Heart left ventricle (tissue), 16 donors: Measurements from ENCODE around the gene FTCD. TPM values are rescaled to one million over a fixed set of nuclear protein-coding genes. Genes with fewer than 3 reads are reported as not detected.

Experiments
- ATAC-seq, 4 donors: fragments of 200-7000 bp; cut with Tn5 transposase; one replicate each; pipeline ENCODE4 v1.9.1; 2020 to 2022; ENCODE audit warnings: moderate library complexity in 4 of 4, mild to moderate bottlenecking in 3 of 4, moderate number of reproducible peaks in 1 of 4
- DNase-seq, 5 donors: peaks; one replicate each; pipeline ENCODE4 v3.0.0-alpha.2; 2020
- H3K27ac ChIP-seq, 12 donors: fragments of 200-600 bp; sonication (generic) in 4 of 12; one replicate each; pipeline versions ENCODE4 v1.5.0 to v1.8.0; 2016 to 2022; ENCODE audit warnings: mild to moderate bottlenecking in 2 of 12
- H3K27me3 ChIP-seq, 9 donors: fragments of 200-600 bp; sonication (generic) in 2 of 9; one replicate each; pipeline versions ENCODE4 v1.5.1 to v1.8.0; 2016 to 2022; ENCODE audit warnings: mild to moderate bottlenecking in 3 of 9
- H3K36me3 ChIP-seq, 9 donors: fragments of 200-600 bp; sonication (generic) in 2 of 9; one replicate each; pipeline versions ENCODE4 v1.5.0 to v1.8.0; 2018 to 2022; ENCODE audit warnings: mild to moderate bottlenecking in 2 of 9
- H3K4me1 ChIP-seq, 12 donors: fragments of 200-600 bp; sonication (generic) in 4 of 12; one replicate each; pipeline versions ENCODE4 v1.5.0 to v1.8.0; 2016 to 2022; ENCODE audit warnings: mild to moderate bottlenecking in 3 of 12
- H3K4me3 ChIP-seq, 12 donors: fragments of 200-600 bp; sonication (generic) in 4 of 12; one replicate each; pipeline versions ENCODE4 v1.5.0 to v1.8.0; 2017 to 2022; ENCODE audit warnings: mild to moderate bottlenecking in 9 of 12, moderate library complexity in 4 of 12
- H3K9me3 ChIP-seq, 12 donors: fragments of 200-600 bp; sonication (generic) in 4 of 12; one replicate each; pipeline versions ENCODE4 v1.5.0 to v1.8.0; 2016 to 2022; ENCODE audit warnings: mild to moderate bottlenecking in 1 of 12
- CTCF ChIP-seq, 12 donors: fragments of 200-600 bp; sonication (generic) in 4 of 12; IDR thresholded peaks; one replicate each; pipeline versions ENCODE4 v1.5.0 to v1.8.0; 2018 to 2022; ENCODE audit warnings: antibody characterized with exemption in 12 of 12, mild to moderate bottlenecking in 5 of 12
- POLR2A ChIP-seq, 2 donors: fragments of 450-650 bp; IDR thresholded peaks; one replicate each; pipeline ENCODE4 v1.6.1; 2017; ENCODE audit warnings: antibody characterized with exemption in 2 of 2, mild to moderate bottlenecking in 2 of 2, moderate library complexity in 2 of 2
- WGBS, 4 donors: extraction: QIAGEN DNeasy Blood & Tissue Kit in 2 of 4; methylation state at CpG; one replicate each; pipeline versions ENCODE4 v1.1.5 to v1.1.7; 2013 to 2018; 5-methylcytosine and 5-hydroxymethylcytosine counted together
- intact Hi-C, 10 donors: fragments of 100-400 bp; cut with DNase I; formaldehyde crosslinking; loops; one replicate each; pipeline versions ENCODE4 v1.11.1 to v1.14.2; 2022
- polyA plus RNA-seq, 2 donors: library from polyadenylated mRNA; stranded (reverse); fragments of 200-250 nt; gene quantifications; one replicate each; pipeline ENCODE4 v1.2.3, GENCODE V29; 2013
- total RNA-seq, 9 donors: library from RNA; depleted of rRNA in 2 of 9; stranded (reverse); fragments of >200 nt in 2 of 9; fragmentation: NEBNext Ultra II Directional in 3 of 9; extraction: Animal tissue kit (Norgen Biotek cat#: 25700) in 3 of 9; gene quantifications; one replicate each; pipeline versions ENCODE4 v1.1.0 to v1.2.4, GENCODE V29; 2016 to 2023
- donor health status: ischemic (EF 13 %, LVEDD 7.1; RV severe dilation, severe dysfunction).
- donor health status: healthy with polysubstance abuse.
- donor health status: DM: no; HTN: yes; CAD: no.
- donor health status: DM: no; HTN: no; CAD: no.
- donor health status: ischemic (EF 25% LVEDD 6.9; RV normal size, moderate dysfunction).
- donor health status: ischemic (EF 25% LVEDD 5.7; RV mildly dilated, moderate dysfunction).
- donor health status: healthy.
- donor health status: DM: yes; HTN: yes; CAD: no.
- donor health status: ischemic (EF 35%, LVEDD 5.7; RV mildly dilated, moderate dysfunction).
- donor health status: nonischemic (EF 11% LVEDD 7.7; RV severe dilation, severe dysfunction).
- donor health status: DM: yes; HTN: yes; CAD: no.
- donor health status: PGD.
- donor health status: ischemic (EF 29% LVEDD 5.4; RV normal size, mild dysfunction).
- donor health status: nonischemic (EF 23%, LVEDD 6.1; RV moderate dilation, normal function).

The FTCD gene
- total and polyA plus RNA-seq, 11 donors, result 0.17 to 3.1 (median 1.2) TPM; not detected in 1

GRCh38 chr21:46129846-46130651 lies 25.3 kb downstream of the FTCD start:
- no peaks in the 10 kb centered on the region for H3K9me3 ChIP-seq
- peak in 3 of 5 donors; percentile 18 to 54 (median 29) for DNase-seq
- H3K4me3 ChIP-seq, result no peak overlapping the region
- peaks cover 0 to 36% (median 19%) of the 10 kb centered on the region in 9 donors for H3K36me3 ChIP-seq
- no peak for TF ChIP-seq CTCF (IDR thresholded peaks at IDR 0.05)
- peaks cover 0 to 18% (median 5%) of the 10 kb centered on the region in 12 donors for H3K4me1 ChIP-seq
- intact Hi-C loops, result loop anchor here in 1 of 10 donors (2.0 kb wide), 1 partner anchor 19 kb away; no protein-coding TSS in a partner anchor
- no peaks in the 10 kb centered on the region for H3K27me3 ChIP-seq
- 81 to 92% (median 86%) methylated on average over 5 to 27 of the region's 27 CpGs for WGBS, 4 donors
- ATAC-seq, result no peak
- peak overlapping the region in 2 of 12 donors; percentile 47 to 70 for H3K27ac ChIP-seq

GRCh38 chr21:46128933-46129571 lies 26.3 kb downstream of the FTCD start:
- intact Hi-C loops, result loop anchor here in 1 of 10 donors (2.0 kb wide), 1 partner anchor 18 kb away; no protein-coding TSS in a partner anchor
- ATAC-seq, result peak; percentile 0 to 9 (median 4)
- Histone ChIP-seq H3K27me3 (no peaks in the 10 kb centered on the region), H3K9me3 (no peaks in the 10 kb centered on the region), H3K4me1 (peaks cover 0 to 18% (median 5%) of the 10 kb centered on the region in 12 donors), H3K4me3 (no peak overlapping the region), H3K27ac (peak overlapping the region; percentile 1 to 87 (median 75)), H3K36me3 (peaks cover 0 to 46% (median 20%) of the 10 kb centered on the region in 9 donors)
- 75 to 81% (median 78%) methylated on average over 43 to 45 of the region's 45 CpGs for WGBS, 4 donors
- DNase-seq, result peak in 3 of 5 donors; percentile 44 to 63 (median 60)
- no peak for TF ChIP-seq POLR2A (IDR thresholded peaks at IDR 0.05)
- TF ChIP-seq CTCF (IDR thresholded peaks at IDR 0.05), result no peak

DNA sequence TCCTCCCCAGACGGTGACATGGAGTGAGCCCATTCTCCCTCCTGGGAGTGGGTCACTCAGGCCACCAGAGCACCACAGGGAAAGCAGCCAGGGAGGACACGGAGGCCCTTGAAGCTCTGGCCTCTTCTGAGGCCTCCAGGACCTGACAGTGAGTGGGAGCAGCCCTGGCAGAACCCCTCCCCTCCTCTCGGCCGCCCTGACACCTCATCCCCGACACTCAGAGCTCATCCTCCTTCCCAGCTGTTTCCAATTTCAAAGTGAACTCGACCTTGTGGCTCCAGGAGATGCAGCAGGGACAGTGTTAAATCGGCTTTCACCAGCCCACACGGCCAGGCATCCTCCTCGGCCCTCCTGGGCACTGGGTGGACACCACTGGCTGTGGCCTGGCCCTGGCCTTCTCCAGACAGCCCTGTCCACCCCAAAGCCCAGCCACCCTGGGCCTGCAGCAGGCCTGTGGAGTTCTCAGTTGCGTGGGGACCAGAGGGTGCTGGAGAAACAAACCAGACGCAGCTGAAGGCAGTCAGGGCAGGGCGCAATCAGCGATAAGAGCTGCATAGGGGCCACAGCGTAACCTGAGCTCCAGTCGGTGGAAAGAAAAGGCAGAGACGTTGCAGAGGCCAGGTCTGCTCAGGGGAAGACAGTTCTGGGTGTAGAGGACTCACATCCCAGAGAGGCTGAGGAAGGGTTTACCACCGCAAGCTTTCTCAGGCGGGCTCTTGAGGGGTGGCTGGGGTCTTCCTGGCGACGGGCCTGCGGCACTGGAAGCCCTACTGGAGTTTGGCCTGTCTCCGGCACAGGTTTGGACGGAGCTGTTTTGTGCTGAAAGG lies 27.1 kb downstream of the FTCD start:
- intact Hi-C loops, result loop anchor here in 1 of 10 donors (2.0 kb wide), 1 partner anchor 18 kb away; no protein-coding TSS in a partner anchor
- WGBS, 4 donors, result 41 to 56% (median 47%) methylated on average over 23 of the region's 23 CpGs
- peaks cover 0 to 18% (median 5%) of the 10 kb centered on the region in 12 donors for H3K4me1 ChIP-seq
- TF ChIP-seq POLR2A (IDR thresholded peaks at IDR 0.05), result no peak
- TF ChIP-seq CTCF (IDR thresholded peaks at IDR 0.05), result no peak
- H3K27ac ChIP-seq, result peak overlapping the region; percentile 20 to 87 (median 75)
- no peaks in the 10 kb centered on the region for H3K27me3 ChIP-seq
- ATAC-seq (peak; percentile 72 to 89 (median 83)), DNase-seq (peak; percentile 76 to 86 (median 77))
- peaks cover 0 to 48% (median 20%) of the 10 kb centered on the region in 9 donors for H3K36me3 ChIP-seq
- no peak overlapping the region for H3K4me3 ChIP-seq
- no peaks in the 10 kb centered on the region for H3K9me3 ChIP-seq
